Cardiac fibroblast (primary cell): ENCODE data around the gene PIGC.

ENCODE experiments used
- DNase-seq, 2 donors: peaks; one replicate each; pipeline versions ENCODE4 v3.0.0 to v3.0.0-alpha.2; 2010; ENCODE audit warnings: low read depth in 2 of 2
- H3K4me3 ChIP-seq, 2 donors: replicated peaks in 1 of 2; 1 replicate in 1 of 2; 2 replicates in 1 of 2; pipeline ENCODE4 v1.5.1; 2011; ENCODE audit warnings: low read depth in 2 of 2, low read length in 2 of 2, mild to moderate bottlenecking in 2 of 2, moderate library complexity in 1 of 2
- CTCF ChIP-seq: IDR thresholded peaks from one replicate; pipeline ENCODE4 v1.5.1; 2011; ENCODE audit warnings: low read depth, mild to moderate bottlenecking, low read length, inconsistent platforms

The PIGC gene

DNA sequence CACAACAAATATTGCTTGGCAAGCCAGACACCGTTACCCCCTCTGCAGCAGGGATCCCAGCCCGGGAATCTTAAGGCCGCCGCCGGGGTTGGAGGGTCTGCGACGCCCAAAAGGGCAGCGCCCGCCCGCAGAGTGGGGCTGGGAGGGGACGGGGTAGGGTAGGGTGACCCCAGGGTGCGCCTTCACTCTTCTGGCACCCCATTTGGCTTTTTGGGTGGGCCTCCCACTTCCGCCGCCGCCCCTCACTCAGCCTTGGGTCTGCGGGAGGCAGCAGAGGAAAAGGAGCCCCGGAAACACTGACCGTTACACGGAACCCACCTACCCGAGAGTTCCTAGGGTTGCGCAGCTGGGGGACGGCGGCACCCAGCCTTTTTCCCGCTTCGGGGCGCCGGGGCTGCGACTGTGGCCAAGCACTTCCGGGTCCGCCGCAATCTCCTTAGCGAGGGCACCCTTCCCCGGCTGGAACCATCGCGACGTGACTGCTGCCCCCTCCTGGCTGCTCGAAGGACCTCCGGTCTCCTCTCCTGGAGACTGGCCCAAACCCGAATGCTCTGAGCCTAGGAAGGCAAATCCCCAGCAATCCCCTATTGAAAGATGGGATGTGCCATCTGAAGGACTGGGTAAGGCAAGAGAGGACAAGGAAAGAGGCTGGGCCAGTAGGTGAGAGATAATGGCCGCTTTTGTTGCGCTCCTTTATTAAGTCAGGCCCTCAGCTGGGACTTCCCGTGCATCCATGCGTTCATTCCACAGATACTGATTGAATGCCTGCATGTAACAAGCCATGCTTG lies at the start of gene PIGC:
Gene PIGC, minus strand, starts transcription at position 404 of the 788 bp plus-strand sequence. CDS start 1,447 bp downstream, outside the sequence.
- H3K4me3 ChIP-seq: peak within 1 kb of the TSS; percentile 85 to 97
- TF ChIP-seq CTCF: peak; percentile 90
- peak; percentile 88 to 91 for DNase-seq

DNA sequence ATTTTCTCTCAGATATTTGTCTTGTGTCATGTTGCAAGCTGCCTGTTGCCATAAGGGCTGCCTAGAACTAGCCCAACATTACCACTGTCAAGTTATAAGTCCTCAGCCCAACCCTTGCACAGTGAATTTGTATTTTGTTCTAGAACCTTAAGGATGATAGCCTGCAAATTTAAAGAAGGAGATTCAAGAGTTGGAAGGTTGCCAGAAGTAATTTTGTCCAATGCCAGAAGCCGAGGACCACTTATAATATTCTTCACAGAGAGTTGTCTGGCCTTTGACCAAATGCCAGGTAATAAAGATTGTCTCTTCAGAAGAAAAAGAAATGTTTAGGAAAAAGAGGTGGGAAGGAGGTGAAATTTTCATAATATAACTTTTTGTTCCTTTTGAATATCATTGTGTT lies 48.6 kb upstream of the PIGC start:
- TF ChIP-seq CTCF: no peak
- no peak for DNase-seq
- H3K4me3 ChIP-seq: no peak overlapping the region

DNA sequence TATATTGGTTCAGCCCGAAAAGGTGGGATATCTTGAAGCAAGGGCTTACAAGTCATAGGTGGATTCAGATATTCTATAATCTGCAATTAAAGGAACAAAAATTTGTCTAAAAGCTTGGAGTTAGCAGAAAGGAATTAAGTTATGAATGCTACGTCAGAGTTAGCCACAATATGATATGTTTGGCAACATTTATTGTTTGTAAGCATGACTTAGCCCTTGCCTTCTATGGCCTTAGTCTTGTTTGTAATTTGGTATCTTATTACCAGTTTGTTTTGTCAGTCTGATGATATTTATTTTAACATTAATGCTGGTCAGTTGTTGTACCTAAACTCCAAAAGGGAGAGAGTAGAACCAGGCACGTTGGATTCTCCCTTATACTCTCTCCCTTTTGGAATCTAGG lies 46.0 kb upstream of the PIGC start:
- no peak for TF ChIP-seq CTCF
- no peak overlapping the region for H3K4me3 ChIP-seq
- peak; percentile 14 to 33 for DNase-seq

GRCh38 chr1:172488393-172488792 lies 44.5 kb upstream of the PIGC start:
- H3K4me3 ChIP-seq: no peak overlapping the region
- no peak for TF ChIP-seq CTCF
- DNase-seq: no peak

- DNase-seq: no peak
- H3K4me3 ChIP-seq: no peak overlapping the region
- no peak for TF ChIP-seq CTCF
Observed at GRCh38 chr1:172487550-172487949, 43.7 kb upstream of the PIGC start.

GRCh38 chr1:172486805-172487454 lies 43.1 kb upstream of the PIGC start:
- H3K4me3 ChIP-seq: no peak overlapping the region
- DNase-seq: no peak
- no peak for TF ChIP-seq CTCF
